H1 (cell line): ENCODE data around the gene FBXO21.

Experiments used
- BRCA1 ChIP-seq: IDR thresholded peaks from 2 replicates; pipeline ENCODE4 v1.6.1; 2012; ENCODE audit warnings: low read depth, low read length, improper control_type of control experiment
- CREB1 ChIP-seq: IDR thresholded peaks from 2 replicates; pipeline ENCODE4 v1.6.1; 2012; ENCODE audit warnings: inconsistent platforms
- CTCF ChIP-seq, 3 experiments: IDR thresholded peaks; 1 replicate in 2 of 3; 2 replicates in 1 of 3; pipeline versions ENCODE4 v1.5.1 to v1.6.1; 2011; ENCODE audit warnings: low read length in 3 of 3, mild to moderate bottlenecking in 3 of 3, inconsistent platforms in 2 of 3, low read depth in 1 of 3, moderate library complexity in 1 of 3; ENCODE audit not compliant: insufficient read depth in 1 of 3; ENCODE audit errors: control extremely low read depth in 1 of 3
- EGR1 ChIP-seq: IDR thresholded peaks from 2 replicates; pipeline ENCODE4 v1.6.1; 2011; ENCODE audit warnings: low read depth, low read length, borderline replicate concordance
- EP300 ChIP-seq, 2 experiments: IDR thresholded peaks; 1 replicate in 1 of 2; 2 replicates in 1 of 2; pipeline ENCODE4 v1.6.1; 2011 to 2012; ENCODE audit warnings: low read depth in 2 of 2, low read length in 2 of 2, mild to moderate bottlenecking in 2 of 2, borderline replicate concordance in 1 of 2, inconsistent platforms in 1 of 2, moderate library complexity in 1 of 2
- HDAC6 ChIP-seq: IDR thresholded peaks from one replicate; pipeline ENCODE4 v1.7.1; 2012; ENCODE audit warnings: low read depth, mild to moderate bottlenecking, inconsistent platforms, low read length, moderate library complexity
- KDM1A ChIP-seq: fragments of 200-600, 300-600 bp; sonication (generic); IDR thresholded peaks from 2 replicates; pipeline ENCODE4 v1.7.1; 2016; ENCODE audit warnings: mild to moderate bottlenecking, low read length, borderline replicate concordance
- MAFK ChIP-seq: IDR thresholded peaks from 2 replicates; pipeline ENCODE4 v1.6.1; 2012; ENCODE audit warnings: low read depth, mild to moderate bottlenecking, improper control_type of control experiment, low read length
- MAX ChIP-seq: IDR thresholded peaks from 2 replicates; pipeline ENCODE4 v1.6.1; 2012; ENCODE audit warnings: inconsistent platforms
- POLR2AphosphoS5 ChIP-seq: IDR thresholded peaks from 2 replicates; pipeline ENCODE4 v1.6.1; 2011; ENCODE audit warnings: low read depth, low read length
- RAD21 ChIP-seq, 2 experiments: IDR thresholded peaks in 1 of 2; conservative IDR thresholded peaks in 1 of 2; 2 replicates each; pipeline ENCODE4 v1.6.1; 2011; ENCODE audit warnings: low read depth in 2 of 2, low read length in 2 of 2, improper control_type of control experiment in 1 of 2, inconsistent platforms in 1 of 2, mild to moderate bottlenecking in 1 of 2, moderate library complexity in 1 of 2
- RNF2 ChIP-seq: fragments of 200-900, 300-1000 bp; sonication (generic); IDR thresholded peaks from 2 replicates; pipeline ENCODE4 v1.7.1; 2016; ENCODE audit warnings: borderline replicate concordance, low read depth, mild to moderate bottlenecking, antibody characterized with exemption, low read length; ENCODE audit not compliant: poor library complexity, severe bottlenecking; ENCODE audit errors: missing control alignments
- TCF12 ChIP-seq: IDR thresholded peaks from 2 replicates; pipeline ENCODE4 v1.6.1; 2011; ENCODE audit warnings: low read depth, mild to moderate bottlenecking, low read length
- USF2 ChIP-seq: IDR thresholded peaks from 2 replicates; pipeline ENCODE4 v1.6.1; 2011; ENCODE audit warnings: low read length, improper control_type of control experiment

- TF ChIP-seq HDAC6, result no peak
- no peak for TF ChIP-seq KDM1A
- no peak for TF ChIP-seq EGR1
- no peak for TF ChIP-seq CTCF (IDR thresholded peaks at IDR 0.05; ENCODE audit: control extremely low read depth in 1 of 3, insufficient read depth in 1 of 3, low read depth in 1 of 3, low read length in 3 of 3)
- TF ChIP-seq USF2, result no peak
- no peak for TF ChIP-seq TCF12
- TF ChIP-seq EP300 (IDR thresholded peaks at IDR 0.05; ENCODE audit: borderline replicate concordance in 1 of 2, low read depth in 2 of 2, low read length in 2 of 2), result no peak
- no peak for TF ChIP-seq MAX
- TF ChIP-seq RAD21 (IDR thresholded peaks at IDR 0.05 in 1 of 2, conservative IDR thresholded peaks at IDR 0.05 in 1 of 2; ENCODE audit: low read depth in 2 of 2, low read length in 2 of 2), result no peak
- no peak for TF ChIP-seq RNF2
- TF ChIP-seq BRCA1, result no peak
- TF ChIP-seq CREB1, result peak; percentile 39; the same call in 1 of the 2 replicates
- no peak for TF ChIP-seq MAFK
- no peak for TF ChIP-seq POLR2AphosphoS5
Measured at GRCh38 chr12:117189725-117190209, 503 bp downstream of the FBXO21 start.
